ENCODE results near the gene GMPS. TPM values are rescaled to one million over a fixed set of nuclear protein-coding genes. Genes with fewer than 3 reads are reported as not detected.

GMPS gene
- total and polyA plus RNA-seq, 9 of the 15 experiments (the other 6 are each of a cell fraction or from before 2014, with no cell fraction given), result 73.7 to 282 (median 156) TPM

DNA sequence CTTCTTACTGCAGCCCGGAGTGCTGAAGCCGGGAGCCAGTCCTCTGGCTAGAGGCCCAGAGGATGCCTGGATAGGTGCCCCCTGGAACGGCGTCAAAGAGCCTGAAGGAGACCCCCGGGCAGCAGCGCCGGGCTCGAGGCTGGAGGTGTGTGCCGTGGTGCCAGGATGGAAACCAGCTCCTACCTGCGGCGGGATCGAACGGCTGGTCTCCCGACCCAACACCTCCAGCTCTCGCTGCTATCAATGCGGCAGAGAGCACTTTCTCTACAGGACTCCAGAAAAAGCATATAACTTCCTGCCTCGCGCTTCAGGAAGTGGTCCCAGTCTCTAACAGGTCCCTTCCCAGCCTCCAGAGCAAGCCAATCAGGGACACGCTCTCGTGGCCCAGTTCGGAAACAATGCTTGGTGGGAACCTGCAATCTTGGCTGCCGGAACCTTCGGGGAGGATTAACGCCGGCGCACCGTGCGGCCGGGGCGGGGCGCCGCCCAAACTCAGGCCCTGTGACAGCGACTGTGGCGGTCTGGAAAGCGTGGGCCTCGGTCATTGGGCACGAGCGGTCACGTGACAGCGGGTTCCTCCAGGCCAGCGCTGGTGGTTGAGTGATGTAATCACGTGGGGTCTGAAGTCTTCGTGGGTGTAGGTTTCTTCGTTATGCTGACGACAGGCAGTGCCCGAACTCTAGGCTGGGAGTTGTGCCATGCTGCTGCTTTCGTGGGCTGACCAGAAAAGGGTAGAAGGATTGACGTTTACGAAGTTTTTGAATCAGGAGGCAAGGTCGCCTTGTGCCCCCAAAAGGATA lies 16.1 kb upstream of the GMPS start, which contains the start of gene SLC33A1 (continued):
- TF ChIP-seq, protein P1, sequence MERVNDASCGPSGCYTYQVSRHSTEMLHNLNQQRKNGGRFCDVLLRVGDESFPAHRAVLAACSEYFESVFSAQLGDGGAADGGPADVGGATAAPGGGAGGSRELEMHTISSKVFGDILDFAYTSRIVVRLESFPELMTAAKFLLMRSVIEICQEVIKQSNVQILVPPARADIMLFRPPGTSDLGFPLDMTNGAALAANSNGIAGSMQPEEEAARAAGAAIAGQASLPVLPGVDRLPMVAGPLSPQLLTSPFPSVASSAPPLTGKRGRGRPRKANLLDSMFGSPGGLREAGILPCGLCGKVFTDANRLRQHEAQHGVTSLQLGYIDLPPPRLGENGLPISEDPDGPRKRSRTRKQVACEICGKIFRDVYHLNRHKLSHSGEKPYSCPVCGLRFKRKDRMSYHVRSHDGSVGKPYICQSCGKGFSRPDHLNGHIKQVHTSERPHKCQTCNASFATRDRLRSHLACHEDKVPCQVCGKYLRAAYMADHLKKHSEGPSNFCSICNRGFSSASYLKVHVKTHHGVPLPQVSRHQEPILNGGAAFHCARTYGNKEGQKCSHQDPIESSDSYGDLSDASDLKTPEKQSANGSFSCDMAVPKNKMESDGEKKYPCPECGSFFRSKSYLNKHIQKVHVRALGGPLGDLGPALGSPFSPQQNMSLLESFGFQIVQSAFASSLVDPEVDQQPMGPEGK (CRISPR knock-in tag; IDR thresholded peaks at IDR 0.05; ENCODE audit: borderline replicate concordance), result 0 out of 2 replicates have a peak, but pooled peaks have one; percentile 20
- TF ChIP-seq CBX1 (IDR thresholded peaks at IDR 0.05; ENCODE audit: low read depth) (peak; percentile 70; the same call in 1 of the 2 replicates), ZNF324 (CRISPR knock-in tag; IDR thresholded peaks at IDR 0.05) (no peak), KLF6 (CRISPR knock-in tag; IDR thresholded peaks at IDR 0.05; ENCODE audit: borderline replicate concordance) (peak; percentile 95; the same call in 1 of the 2 replicates), ETV1 (tag; conservative IDR thresholded peaks at IDR 0.05; ENCODE audit: low read depth) (peak; percentile 96), ELF2 (CRISPR knock-in tag; IDR thresholded peaks at IDR 0.05) (peak; percentile 94), HNRNPLL (IDR thresholded peaks at IDR 0.05; ENCODE audit: low read depth, low read length, poor library complexity, severe bottlenecking) (peak; percentile 46), HIVEP1 (CRISPR knock-in tag; IDR thresholded peaks at IDR 0.05) (peak; percentile 75; the same call in 1 of the 2 replicates), HEY1 (CRISPR knock-in tag; IDR thresholded peaks at IDR 0.05; ENCODE audit: borderline replicate concordance) (no peak; the same call in 1 of the 2 replicates), DDX20 (tag; IDR thresholded peaks at IDR 0.05; ENCODE audit: low read depth) (no peak), KLF10 (CRISPR knock-in tag; IDR thresholded peaks at IDR 0.05) (no peak), ESRRB (CRISPR knock-in tag; IDR thresholded peaks at IDR 0.05; ENCODE audit: borderline replicate concordance) (no peak), POU5F1 (IDR thresholded peaks at IDR 0.05; ENCODE audit: borderline replicate concordance, low read depth, low read length, partially characterized antibody) (no peak), GTF2F1 (IDR thresholded peaks at IDR 0.05; ENCODE audit: low read depth, low read length) (peak; percentile 72), KAT8 (IDR thresholded peaks at IDR 0.05; ENCODE audit: low read depth) (no peak), MYBL2 (IDR thresholded peaks at IDR 0.05; ENCODE audit: low read depth) (peak; percentile 9; the same call in 1 of the 2 replicates), MYBL2 (CRISPR knock-in tag; IDR thresholded peaks at IDR 0.05; ENCODE audit: borderline replicate concordance) (no peak), L3MBTL2 (IDR thresholded peaks at IDR 0.05) (peak; percentile 99)
- TF ChIP-seq, protein P2, sequence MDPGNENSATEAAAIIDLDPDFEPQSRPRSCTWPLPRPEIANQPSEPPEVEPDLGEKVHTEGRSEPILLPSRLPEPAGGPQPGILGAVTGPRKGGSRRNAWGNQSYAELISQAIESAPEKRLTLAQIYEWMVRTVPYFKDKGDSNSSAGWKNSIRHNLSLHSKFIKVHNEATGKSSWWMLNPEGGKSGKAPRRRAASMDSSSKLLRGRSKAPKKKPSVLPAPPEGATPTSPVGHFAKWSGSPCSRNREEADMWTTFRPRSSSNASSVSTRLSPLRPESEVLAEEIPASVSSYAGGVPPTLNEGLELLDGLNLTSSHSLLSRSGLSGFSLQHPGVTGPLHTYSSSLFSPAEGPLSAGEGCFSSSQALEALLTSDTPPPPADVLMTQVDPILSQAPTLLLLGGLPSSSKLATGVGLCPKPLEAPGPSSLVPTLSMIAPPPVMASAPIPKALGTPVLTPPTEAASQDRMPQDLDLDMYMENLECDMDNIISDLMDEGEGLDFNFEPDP (CRISPR knock-in tag; IDR thresholded peaks at IDR 0.05), result peak; percentile 41; the same call in 1 of the 2 replicates
- TF ChIP-seq, protein P3, sequence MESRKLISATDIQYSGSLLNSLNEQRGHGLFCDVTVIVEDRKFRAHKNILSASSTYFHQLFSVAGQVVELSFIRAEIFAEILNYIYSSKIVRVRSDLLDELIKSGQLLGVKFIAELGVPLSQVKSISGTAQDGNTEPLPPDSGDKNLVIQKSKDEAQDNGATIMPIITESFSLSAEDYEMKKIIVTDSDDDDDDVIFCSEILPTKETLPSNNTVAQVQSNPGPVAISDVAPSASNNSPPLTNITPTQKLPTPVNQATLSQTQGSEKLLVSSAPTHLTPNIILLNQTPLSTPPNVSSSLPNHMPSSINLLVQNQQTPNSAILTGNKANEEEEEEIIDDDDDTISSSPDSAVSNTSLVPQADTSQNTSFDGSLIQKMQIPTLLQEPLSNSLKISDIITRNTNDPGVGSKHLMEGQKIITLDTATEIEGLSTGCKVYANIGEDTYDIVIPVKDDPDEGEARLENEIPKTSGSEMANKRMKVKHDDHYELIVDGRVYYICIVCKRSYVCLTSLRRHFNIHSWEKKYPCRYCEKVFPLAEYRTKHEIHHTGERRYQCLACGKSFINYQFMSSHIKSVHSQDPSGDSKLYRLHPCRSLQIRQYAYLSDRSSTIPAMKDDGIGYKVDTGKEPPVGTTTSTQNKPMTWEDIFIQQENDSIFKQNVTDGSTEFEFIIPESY (CRISPR knock-in tag; IDR thresholded peaks at IDR 0.05), result peak; percentile 42; the same call in 1 of the 2 replicates
- TF ChIP-seq, protein P4, sequence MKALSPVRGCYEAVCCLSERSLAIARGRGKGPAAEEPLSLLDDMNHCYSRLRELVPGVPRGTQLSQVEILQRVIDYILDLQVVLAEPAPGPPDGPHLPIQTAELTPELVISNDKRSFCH (CRISPR knock-in tag; IDR thresholded peaks at IDR 0.05), result no peak
- TF ChIP-seq, protein P4 (tag; IDR thresholded peaks at IDR 0.05), result peak; percentile 82

All from K562 (cell line).